Measurements from ENCODE around the gene BORCS6. TPM values are rescaled to one million over a fixed set of nuclear protein-coding genes. Genes with fewer than 3 reads are reported as not detected.

The BORCS6 gene
- total and polyA plus RNA-seq, 2 of the 13 experiments (the other 11 are each of a cell fraction or from before 2014, with no cell fraction given): 2.0 to 5.1 TPM

DNA sequence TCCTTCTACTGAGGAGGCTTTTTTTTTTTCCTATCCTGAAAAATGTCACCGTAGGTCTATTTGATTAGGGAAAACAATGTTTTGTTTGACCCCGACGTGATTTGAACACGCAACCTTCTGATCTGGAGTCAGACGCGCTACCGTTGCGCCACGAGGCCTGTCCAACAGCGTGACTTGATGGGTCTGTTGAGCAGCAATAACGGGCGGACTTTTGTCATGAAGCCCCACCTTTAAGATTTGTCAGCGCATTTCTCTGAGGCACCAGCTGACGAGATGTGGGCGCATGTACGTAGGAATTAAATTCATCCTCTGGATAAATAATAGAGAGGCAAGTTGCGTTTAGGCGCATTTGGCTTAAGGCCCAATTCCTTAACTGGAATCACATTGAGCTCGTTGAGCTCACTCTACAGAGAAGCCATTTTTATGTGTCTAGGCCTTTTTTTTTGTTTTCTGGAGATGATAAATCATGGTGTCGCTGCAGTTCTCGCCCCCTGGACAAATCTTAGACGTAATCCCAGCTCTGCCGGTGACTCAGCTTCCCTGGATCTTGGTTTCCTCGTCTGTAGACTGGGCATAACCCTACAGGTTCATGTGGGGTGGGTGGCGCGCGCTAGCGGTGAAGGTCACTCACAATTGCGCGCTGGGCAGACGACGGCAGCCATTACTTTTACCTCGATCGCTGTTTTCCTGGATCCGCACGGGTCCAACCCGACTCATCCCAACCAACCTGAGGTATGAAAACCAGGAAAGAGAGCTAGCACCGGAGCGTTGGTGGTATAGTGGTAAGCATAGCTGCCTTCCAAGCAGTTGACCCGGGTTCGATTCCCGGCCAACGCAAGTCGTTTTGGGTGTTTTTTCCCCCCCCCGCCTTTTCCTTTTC is 31.0 kb upstream of the BORCS6 start (continued):
- TF ChIP-seq, protein P1, sequence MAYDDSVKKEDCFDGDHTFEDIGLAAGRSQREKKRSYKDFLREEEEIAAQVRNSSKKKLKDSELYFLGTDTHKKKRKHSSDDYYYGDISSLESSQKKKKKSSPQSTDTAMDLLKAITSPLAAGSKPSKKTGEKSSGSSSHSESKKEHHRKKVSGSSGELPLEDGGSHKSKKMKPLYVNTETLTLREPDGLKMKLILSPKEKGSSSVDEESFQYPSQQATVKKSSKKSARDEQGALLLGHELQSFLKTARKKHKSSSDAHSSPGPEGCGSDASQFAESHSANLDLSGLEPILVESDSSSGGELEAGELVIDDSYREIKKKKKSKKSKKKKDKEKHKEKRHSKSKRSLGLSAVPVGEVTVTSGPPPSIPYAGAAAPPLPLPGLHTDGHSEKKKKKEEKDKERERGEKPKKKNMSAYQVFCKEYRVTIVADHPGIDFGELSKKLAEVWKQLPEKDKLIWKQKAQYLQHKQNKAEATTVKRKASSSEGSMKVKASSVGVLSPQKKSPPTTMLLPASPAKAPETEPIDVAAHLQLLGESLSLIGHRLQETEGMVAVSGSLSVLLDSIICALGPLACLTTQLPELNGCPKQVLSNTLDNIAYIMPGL (CRISPR knock-in tag; IDR thresholded peaks at IDR 0.05; ENCODE audit: borderline replicate concordance in 1 of 2, low read depth in 1 of 2): peak; percentile 97 to 98
- TF ChIP-seq ZNF782 (CRISPR knock-in tag; IDR thresholded peaks at IDR 0.05; ENCODE audit: borderline replicate concordance) (no peak), ZMYM3 (CRISPR knock-in tag; IDR thresholded peaks at IDR 0.05) (peak; percentile 58), ZBTB10 (CRISPR knock-in tag; IDR thresholded peaks at IDR 0.05; ENCODE audit: borderline replicate concordance) (0 out of 2 replicates have a peak, but pooled peaks have one; percentile 30), NONO (IDR thresholded peaks at IDR 0.05) (no peak), NONO (CRISPR knock-in tag; conservative IDR thresholded peaks at IDR 0.05) (peak; percentile 17; the same call in 1 of the 2 replicates), FOSL2 (CRISPR knock-in tag; IDR thresholded peaks at IDR 0.05) (peak; percentile 51), BCL6 (CRISPR knock-in tag; IDR thresholded peaks at IDR 0.05) (peak; percentile 82), ZNF446 (CRISPR knock-in tag; IDR thresholded peaks at IDR 0.05) (no peak; the same call in 1 of the 2 replicates), FOXC1 (CRISPR knock-in tag; IDR thresholded peaks at IDR 0.05; ENCODE audit: borderline replicate concordance) (peak; percentile 83), HNF1B (CRISPR knock-in tag; IDR thresholded peaks at IDR 0.05) (0 out of 2 replicates have a peak, but pooled peaks have one; percentile 8), CCDC6 (CRISPR knock-in tag; IDR thresholded peaks at IDR 0.05) (0 out of 2 replicates have a peak, but pooled peaks have one; percentile 43), ZNF17 (CRISPR knock-in tag; IDR thresholded peaks at IDR 0.05) (no peak), HDAC1 (CRISPR knock-in tag; IDR thresholded peaks at IDR 0.05) (no peak; the same call in 1 of the 2 replicates), ZNF747 (CRISPR knock-in tag; IDR thresholded peaks at IDR 0.05; ENCODE audit: borderline replicate concordance) (peak; percentile 55; the same call in 1 of the 2 replicates), ZFP41 (CRISPR knock-in tag; IDR thresholded peaks at IDR 0.05; ENCODE audit: borderline replicate concordance) (no peak), NFRKB (IDR thresholded peaks at IDR 0.05) (peak; percentile 29; the same call in 1 of the 2 replicates), ZNF703 (CRISPR knock-in tag; IDR thresholded peaks at IDR 0.05; ENCODE audit: borderline replicate concordance) (no peak), CSRNP1 (CRISPR knock-in tag; IDR thresholded peaks at IDR 0.05) (peak; percentile 50; the same call in 1 of the 2 replicates), YY1 (IDR thresholded peaks at IDR 0.05; ENCODE audit: insufficient read depth, insufficient replicate concordance, low read depth, low read length) (peak; percentile 92), PHF21A (CRISPR knock-in tag; IDR thresholded peaks at IDR 0.05) (peak; percentile 71)

All from HepG2 (cell line).